ENCODE results near the gene MXRA8. TPM values are rescaled to one million over a fixed set of nuclear protein-coding genes. Genes with fewer than 3 reads are reported as not detected.

The MXRA8 gene
- total RNA-seq, 1 experiment from 2014 or later = 5.0 TPM

GRCh38 chr1:1342061-1342562 lies 16.2 kb downstream of the MXRA8 start:
- intact Hi-C loops (cut with micrococcal nuclease; ENCODE audit: unreplicated experiment) = loop anchor here (10.0 kb wide), 1 partner anchor 163 kb away; no protein-coding TSS in a partner anchor
- H3K9me3 Mint-ChIP-seq (ENCODE audit: unreplicated experiment) = no peaks in the 10 kb centered on the region
- no TSS peak for BruUV-seq (replicated peaks)
- Histone ChIP-seq H3K9me3 (no peaks in the 10 kb centered on the region), H3K4me1 (0 out of 2 replicates have a peak, but pooled peaks cover 6% of the 10 kb centered on the region), H3K4me3 (ENCODE audit: low read depth, low read length) (no peak overlapping the region), H3K27me3 (replicated peaks; ENCODE audit: control insufficient read depth, insufficient read depth, low read length) (no peaks in the 10 kb centered on the region), H3K36me3 (ENCODE audit: control insufficient read depth, insufficient read depth, low read length) (no peaks in the 10 kb centered on the region; the same call in none of the 2 replicates)
- peaks cover 34% of the 10 kb centered on the region for H3K36me3 Mint-ChIP-seq (ENCODE audit: insufficient read depth, unreplicated experiment)
- ChIA-PET CTCF (no interaction called here), POLR2A (no interaction called here)
- TF ChIP-seq CTCF (IDR thresholded peaks at IDR 0.05; ENCODE audit: insufficient read depth in 1 of 2, low read depth in 1 of 2, low read length in 1 of 2, severe bottlenecking in 1 of 2, unreplicated experiment in 1 of 2) = no peak
- no peaks in the 10 kb centered on the region for H3K27me3 Mint-ChIP-seq (ENCODE audit: insufficient read depth, unreplicated experiment)
- H3K4me3 Mint-ChIP-seq (ENCODE audit: unreplicated experiment) = no peak overlapping the region
- no peaks in the 10 kb centered on the region for H3K4me1 Mint-ChIP-seq (ENCODE audit: low read depth, unreplicated experiment)
- DNase-seq = no peak
- H3K27ac Mint-ChIP-seq (ENCODE audit: unreplicated experiment) = no peak overlapping the region

- no peaks in the 10 kb centered on the region for H3K9me3 Mint-ChIP-seq (ENCODE audit: unreplicated experiment)
- no peaks in the 10 kb centered on the region for H3K9me3 ChIP-seq
- H3K4me1 ChIP-seq = 0 out of 2 replicates have a peak, but pooled peaks cover 6% of the 10 kb centered on the region
- no peaks in the 10 kb centered on the region for H3K27me3 ChIP-seq (replicated peaks; ENCODE audit: control insufficient read depth, insufficient read depth, low read length)
- no peak overlapping the region for H3K4me3 Mint-ChIP-seq (ENCODE audit: unreplicated experiment)
- H3K36me3 ChIP-seq (ENCODE audit: control insufficient read depth, insufficient read depth, low read length) = no peaks in the 10 kb centered on the region; the same call in none of the 2 replicates
- no peak overlapping the region for H3K4me3 ChIP-seq (ENCODE audit: low read depth, low read length)
- H3K36me3 Mint-ChIP-seq (ENCODE audit: insufficient read depth, unreplicated experiment) = peaks cover 35% of the 10 kb centered on the region
- H3K27ac Mint-ChIP-seq (ENCODE audit: unreplicated experiment) = no peak overlapping the region
- no peaks in the 10 kb centered on the region for H3K4me1 Mint-ChIP-seq (ENCODE audit: low read depth, unreplicated experiment)
- DNase-seq = no peak
- TF ChIP-seq CTCF (IDR thresholded peaks at IDR 0.05; ENCODE audit: insufficient read depth in 1 of 2, low read depth in 1 of 2, low read length in 1 of 2, severe bottlenecking in 1 of 2, unreplicated experiment in 1 of 2) = no peak
- intact Hi-C loops (cut with micrococcal nuclease; ENCODE audit: unreplicated experiment) = loop anchor here (10.0 kb wide), 1 partner anchor 163 kb away; no protein-coding TSS in a partner anchor
- no TSS peak for BruUV-seq (replicated peaks)
- H3K27me3 Mint-ChIP-seq (ENCODE audit: insufficient read depth, unreplicated experiment) = no peaks in the 10 kb centered on the region
- CTCF ChIA-PET = no interaction called here
- POLR2A ChIA-PET = no interaction called here
Observed at GRCh38 chr1:1341549-1342021, 16.8 kb downstream of the MXRA8 start.

GRCh38 chr1:1340791-1341548 lies 17.4 kb downstream of the MXRA8 start:
- no TSS peak for BruUV-seq (replicated peaks)
- Mint-ChIP-seq H3K27ac (ENCODE audit: unreplicated experiment) (no peak overlapping the region), H3K27me3 (ENCODE audit: insufficient read depth, unreplicated experiment) (no peaks in the 10 kb centered on the region), H3K36me3 (ENCODE audit: insufficient read depth, unreplicated experiment) (peaks cover 35% of the 10 kb centered on the region), H3K4me3 (ENCODE audit: unreplicated experiment) (no peak overlapping the region), H3K4me1 (ENCODE audit: low read depth, unreplicated experiment) (no peaks in the 10 kb centered on the region), H3K9me3 (ENCODE audit: unreplicated experiment) (no peaks in the 10 kb centered on the region)
- ChIA-PET CTCF (no interaction called here), POLR2A (no interaction called here)
- Histone ChIP-seq H3K36me3 (ENCODE audit: control insufficient read depth, insufficient read depth, low read length) (no peaks in the 10 kb centered on the region; the same call in 1 of the 2 replicates), H3K4me3 (ENCODE audit: low read depth, low read length) (no peak overlapping the region), H3K4me1 (0 out of 2 replicates have a peak, but pooled peaks cover 6% of the 10 kb centered on the region), H3K27me3 (replicated peaks; ENCODE audit: control insufficient read depth, insufficient read depth, low read length) (no peaks in the 10 kb centered on the region), H3K9me3 (no peaks in the 10 kb centered on the region)
- DNase-seq = no peak
- no peak for TF ChIP-seq CTCF (IDR thresholded peaks at IDR 0.05; ENCODE audit: insufficient read depth in 1 of 2, low read depth in 1 of 2, low read length in 1 of 2, severe bottlenecking in 1 of 2, unreplicated experiment in 1 of 2)
- intact Hi-C loops (cut with micrococcal nuclease; ENCODE audit: unreplicated experiment) = loop anchor here (10.0 kb wide), 1 partner anchor 164 kb away; no protein-coding TSS in a partner anchor
